ENCODE results near the gene OR8G5. TPM values are rescaled to one million over a fixed set of nuclear protein-coding genes. Genes with fewer than 3 reads are reported as not detected.

OR8G5 gene
- total and polyA plus RNA-seq, 7 donors, result not detected

DNA sequence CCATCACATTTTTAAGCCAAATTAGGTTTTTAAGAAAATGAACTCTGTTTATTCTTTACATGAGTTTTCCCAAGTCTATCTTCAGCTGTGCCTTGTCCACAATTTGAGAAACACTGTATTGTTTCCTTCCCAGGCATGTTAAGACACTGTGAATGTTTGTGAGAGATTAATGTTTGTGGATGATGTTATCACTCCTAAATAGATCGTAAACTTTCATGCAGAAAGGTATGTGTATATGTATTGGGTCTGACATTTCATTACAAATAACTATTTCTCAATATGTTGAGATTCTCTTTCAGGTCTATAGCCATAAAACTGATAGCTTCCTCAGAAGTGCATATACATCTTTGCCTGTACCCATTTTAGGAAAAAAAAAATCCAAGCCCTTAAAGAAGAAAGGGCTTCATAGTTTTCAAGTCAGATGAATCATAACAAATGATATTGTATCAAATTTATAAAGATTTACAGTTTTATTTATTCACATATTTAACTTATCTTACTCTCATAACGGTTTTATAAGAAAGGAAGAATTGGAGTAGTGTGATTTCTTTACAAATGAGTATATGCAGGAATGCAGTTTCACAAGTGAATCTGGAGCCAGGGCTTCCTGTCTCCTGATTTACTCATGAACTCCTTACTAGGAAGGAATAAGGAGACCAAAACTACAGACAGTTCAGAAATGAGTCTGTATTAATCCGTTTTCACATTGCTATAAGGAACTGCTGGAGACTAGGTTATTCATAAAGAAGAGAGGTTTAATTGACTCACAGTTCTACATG, 46.4 kb downstream of the OR8G5 start:
- Histone ChIP-seq H3K4me3 (no peak overlapping the region), H3K9me3 (no peaks in the 10 kb centered on the region), H3K27ac (no peak overlapping the region), H3K4me1 (no peaks in the 10 kb centered on the region), H3K36me3 (ENCODE audit: insufficient read depth in 1 of 2, low read depth in 1 of 2) (no peaks in the 10 kb centered on the region), H3K27me3 (ENCODE audit: insufficient read depth in 3 of 3, low read length in 2 of 3) (no peaks in the 10 kb centered on the region)
- ATAC-seq (no peak), DNase-seq (no peak)
- 49 to 52% (median 50%) methylated on average over 3 of the region's 3 CpGs for WGBS, 3 donors
- no peak for TF ChIP-seq CTCF (IDR thresholded peaks at IDR 0.05)
- intact Hi-C loops (cut with DNase I), result no loop called here

- TF ChIP-seq CTCF (IDR thresholded peaks at IDR 0.05), result no peak
- Histone ChIP-seq H3K27me3 (ENCODE audit: insufficient read depth in 3 of 3, low read length in 2 of 3) (no peaks in the 10 kb centered on the region), H3K9me3 (no peaks in the 10 kb centered on the region), H3K4me3 (no peak overlapping the region), H3K4me1 (no peaks in the 10 kb centered on the region), H3K27ac (no peak overlapping the region), H3K36me3 (ENCODE audit: insufficient read depth in 1 of 2, low read depth in 1 of 2) (no peaks in the 10 kb centered on the region)
- intact Hi-C loops (cut with DNase I), result no loop called here
- no peak for DNase-seq
- ATAC-seq, result no peak
Measured at GRCh38 chr11:124307093-124307492, 50.9 kb downstream of the OR8G5 start.

DNA sequence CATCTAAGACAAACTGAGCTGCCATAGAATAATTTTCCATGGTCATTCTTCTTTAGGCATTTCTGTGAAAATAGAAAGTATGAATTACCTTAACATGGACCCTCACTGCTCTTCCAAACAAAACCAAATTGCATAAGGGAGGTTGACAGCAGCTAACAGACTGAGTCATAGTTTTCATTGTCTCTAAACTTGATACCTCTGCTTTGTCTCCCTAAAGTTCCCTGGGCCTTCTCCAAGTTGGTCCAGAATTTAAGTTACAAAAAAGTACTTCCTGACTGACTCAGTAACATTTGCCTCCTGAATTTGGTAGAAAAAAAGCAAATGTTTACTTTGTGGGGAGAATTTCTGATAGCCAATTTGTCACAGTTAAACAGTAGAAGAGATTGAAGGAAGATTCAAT, 54.5 kb downstream of the OR8G5 start:
- no peak for DNase-seq
- Histone ChIP-seq H3K9me3 (no peaks in the 10 kb centered on the region), H3K4me3 (no peak overlapping the region), H3K36me3 (ENCODE audit: insufficient read depth in 1 of 2, low read depth in 1 of 2) (no peaks in the 10 kb centered on the region), H3K4me1 (no peaks in the 10 kb centered on the region), H3K27ac (no peak overlapping the region), H3K27me3 (ENCODE audit: insufficient read depth in 3 of 3, low read length in 2 of 3) (no peaks in the 10 kb centered on the region)
- ATAC-seq, result no peak
- no peak for TF ChIP-seq CTCF (IDR thresholded peaks at IDR 0.05)
- intact Hi-C loops (cut with DNase I), result no loop called here

DNA sequence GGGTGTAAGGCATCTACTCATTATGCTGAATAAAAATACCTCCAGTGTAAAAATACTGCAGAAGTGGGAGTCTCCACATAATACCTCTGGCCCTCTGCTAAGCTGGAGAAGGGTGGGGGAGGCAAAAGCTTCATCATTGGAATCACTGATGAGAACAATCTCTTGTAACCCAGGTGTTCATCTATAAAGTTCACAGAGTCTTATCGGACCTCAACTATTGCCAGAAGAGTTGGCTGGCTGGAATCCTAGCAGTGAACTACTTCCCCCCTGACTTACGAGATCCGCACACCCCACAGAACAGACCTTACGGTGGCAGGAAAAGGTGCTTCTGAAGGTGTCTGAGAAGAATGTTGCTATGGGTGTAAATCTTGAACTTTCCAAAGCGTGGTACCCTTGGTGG, 55.1 kb downstream of the OR8G5 start:
- Histone ChIP-seq H3K4me1 (no peaks in the 10 kb centered on the region), H3K36me3 (ENCODE audit: insufficient read depth in 1 of 2, low read depth in 1 of 2) (no peaks in the 10 kb centered on the region), H3K27ac (no peak overlapping the region), H3K4me3 (no peak overlapping the region), H3K9me3 (no peaks in the 10 kb centered on the region), H3K27me3 (ENCODE audit: insufficient read depth in 3 of 3, low read length in 2 of 3) (no peaks in the 10 kb centered on the region)
- DNase-seq (no peak), ATAC-seq (no peak)
- no peak for TF ChIP-seq CTCF (IDR thresholded peaks at IDR 0.05)
- intact Hi-C loops (cut with DNase I), result no loop called here
- 75 to 80% (median 75%) methylated on average over 5 of the region's 5 CpGs for WGBS, 3 donors

DNA sequence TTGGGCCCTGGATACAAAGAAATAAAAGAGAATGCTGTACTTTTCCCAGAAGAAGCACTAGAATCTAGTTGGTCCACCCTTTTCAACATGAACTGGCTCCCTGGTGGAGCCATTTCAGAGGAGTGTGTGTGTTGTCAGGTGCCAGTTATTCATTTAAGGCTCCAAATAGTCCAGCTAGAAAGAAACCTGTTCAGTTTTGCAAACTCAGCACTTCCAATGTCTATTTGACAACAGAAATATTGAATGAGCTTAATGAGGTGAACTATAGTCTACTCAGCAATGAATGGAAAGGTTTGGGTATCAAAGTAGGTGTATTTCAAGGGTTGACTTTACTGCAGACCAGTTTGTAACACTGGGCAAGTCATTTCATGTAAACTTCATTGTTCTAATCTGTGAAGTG, 55.5 kb downstream of the OR8G5 start:
- intact Hi-C loops (cut with DNase I), result no loop called here

More for the DNA sequence above, 55.5 kb downstream of the OR8G5 start:
- Histone ChIP-seq H3K4me1 (no peaks in the 10 kb centered on the region), H3K36me3 (ENCODE audit: insufficient read depth in 1 of 2, low read depth in 1 of 2) (no peaks in the 10 kb centered on the region), H3K4me3 (no peak overlapping the region), H3K9me3 (no peaks in the 10 kb centered on the region), H3K27me3 (ENCODE audit: insufficient read depth in 3 of 3, low read length in 2 of 3) (no peaks in the 10 kb centered on the region), H3K27ac (no peak overlapping the region)
- ATAC-seq (no peak), DNase-seq (no peak)
- TF ChIP-seq CTCF (IDR thresholded peaks at IDR 0.05), result no peak

Measured in psoas muscle (tissue), 8 donors.